Measurements from ENCODE around the gene TNKS1BP1.

Gene TNKS1BP1

GRCh38 chr11:57330029-57330428 lies 5.3 kb upstream of the TNKS1BP1 start:
- no peak for DNase-seq

- DNase-seq = no peak
These were observed 3.0 kb upstream of the TNKS1BP1 start for GRCh38 chr11:57327721-57328120.

- DNase-seq = no peak
These were observed 940 bp upstream of the TNKS1BP1 start for GRCh38 chr11:57325735-57326048.

- DNase-seq = no peak
These were observed 432 bp downstream of the TNKS1BP1 start for GRCh38 chr11:57324154-57324885.

GRCh38 chr11:57323855-57324153 lies 948 bp downstream of the TNKS1BP1 start:
- DNase-seq = no peak

- DNase-seq = no peak
These were observed 1.4 kb downstream of the TNKS1BP1 start for GRCh38 chr11:57323167-57323854.

GRCh38 chr11:57322256-57323166 lies 2.2 kb downstream of the TNKS1BP1 start:
- no peak for DNase-seq

GRCh38 chr11:57321388-57322255 lies 3.1 kb downstream of the TNKS1BP1 start:
- no peak for DNase-seq

GRCh38 chr11:57320719-57321387 lies 3.9 kb downstream of the TNKS1BP1 start:
- DNase-seq = no peak

- DNase-seq = no peak
These were observed 4.6 kb downstream of the TNKS1BP1 start for GRCh38 chr11:57320067-57320718.

- DNase-seq = no peak
These were observed 6.6 kb downstream of the TNKS1BP1 start for GRCh38 chr11:57318178-57318577.

- DNase-seq = no peak
These were observed 8.7 kb downstream of the TNKS1BP1 start for GRCh38 chr11:57316017-57316416.

- no peak for DNase-seq
These were observed 9.3 kb downstream of the TNKS1BP1 start for GRCh38 chr11:57315491-57315890.

GRCh38 chr11:57314221-57314973 lies 10.4 kb downstream of the TNKS1BP1 start:
- no peak for DNase-seq

- DNase-seq = no peak
These were observed 11.0 kb downstream of the TNKS1BP1 start for GRCh38 chr11:57313788-57314135.

GRCh38 chr11:57313071-57313787 lies 11.5 kb downstream of the TNKS1BP1 start:
- DNase-seq = no peak

GRCh38 chr11:57312511-57313021 lies 12.2 kb downstream of the TNKS1BP1 start:
- no peak for DNase-seq

- DNase-seq = peak; percentile 29 to 39
These were observed 13.4 kb downstream of the TNKS1BP1 start for GRCh38 chr11:57311109-57311936.

- no peak for DNase-seq
These were observed 14.1 kb downstream of the TNKS1BP1 start for GRCh38 chr11:57310630-57311086.
